T47D (cell line): ENCODE results near the gene CASZ1.
A peak's percentile ranks its signal among the peaks of the same experiment; 100 is the strongest.

Experiments
- DNase-seq, 2 experiments: peaks; one replicate each; pipeline versions ENCODE4 v3.0.0 to v3.0.0-alpha.2; 2011 to 2012; ENCODE audit warnings: low read depth in 1 of 2, low spot score in 1 of 2
- JUND ChIP-seq: IDR thresholded peaks from 2 replicates; pipeline ENCODE4 v1.6.1; 2012; ENCODE audit warnings: low read depth
- in situ Hi-C: cut with HindIII; loops from 2 replicates; pipeline ENCODE4 v1.10.0; 2016; ENCODE audit warnings: low sequenced_read_pairs, low pct_unique_long_range_greater_than_20kb

Gene CASZ1

DNA sequence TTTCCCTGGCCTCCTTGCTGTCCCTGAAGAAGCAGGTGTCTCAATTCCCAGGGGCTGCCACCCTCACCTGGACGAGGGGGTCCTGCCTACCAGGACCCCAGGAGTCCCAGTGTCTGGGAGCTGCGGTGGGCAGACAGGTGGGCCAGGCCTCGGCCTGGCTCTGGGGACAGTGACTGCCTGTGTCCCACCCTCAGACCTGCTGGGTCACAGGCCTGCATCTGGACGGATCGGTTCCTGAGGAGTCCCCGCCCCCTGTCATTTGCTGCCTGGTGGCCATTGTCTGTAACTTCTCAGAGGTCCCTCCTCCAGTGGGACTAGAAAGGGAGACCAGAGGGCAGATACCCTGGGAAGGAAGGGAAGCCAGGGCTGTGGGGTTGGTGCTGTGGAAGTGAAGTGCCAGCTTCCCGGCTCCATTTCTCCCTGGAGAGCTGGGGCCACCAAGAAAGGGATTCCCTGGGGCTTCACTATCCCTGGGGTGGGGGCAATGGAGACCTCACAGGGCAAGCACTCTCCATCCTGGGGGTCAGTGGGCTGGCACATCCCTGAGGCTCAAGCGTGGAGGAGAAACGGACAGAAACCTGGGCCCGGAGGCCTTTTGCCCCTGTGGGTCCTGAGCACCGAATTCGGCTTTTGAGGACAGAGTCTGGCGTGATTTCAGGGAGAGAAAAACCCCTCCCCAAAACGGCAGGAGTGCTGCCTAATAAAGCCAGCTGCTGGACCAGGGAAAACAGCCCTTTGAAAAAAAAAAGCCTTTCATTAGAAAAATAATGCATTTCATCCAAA lies 164.4 kb downstream of the CASZ1 start:
- TF ChIP-seq JUND, result no peak
- DNase-seq, result peak in 1 of 2 experiments; percentile 36
- in situ Hi-C loops, result no loop called here

GRCh38 chr1:10631121-10631810 lies 165.2 kb downstream of the CASZ1 start:
- in situ Hi-C loops, result no loop called here
- no peak for DNase-seq
- no peak for TF ChIP-seq JUND

DNA sequence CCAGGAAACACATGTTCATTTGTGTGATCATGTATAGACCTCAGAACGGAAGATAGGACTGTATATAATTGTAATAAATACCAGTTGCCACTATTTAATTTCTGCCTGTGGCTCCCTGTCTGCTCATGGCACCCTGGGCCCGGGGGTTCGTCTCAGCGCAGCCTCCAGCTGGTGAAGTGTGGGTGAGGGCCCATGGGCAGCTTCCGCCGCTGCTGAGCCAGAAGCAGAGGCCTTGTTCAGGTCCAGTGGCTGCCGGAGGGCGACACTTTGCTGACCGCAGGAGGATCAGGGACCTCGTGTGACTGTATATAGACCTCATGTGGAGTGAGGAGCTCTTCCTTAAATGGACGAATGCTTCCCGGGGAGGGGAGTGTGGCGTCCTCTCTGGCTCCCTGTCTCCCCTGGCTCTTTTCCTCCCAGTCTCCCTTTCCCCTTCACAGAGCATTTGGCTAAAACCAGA lies 165.8 kb downstream of the CASZ1 start:
- TF ChIP-seq JUND, result no peak
- in situ Hi-C loops, result no loop called here
- DNase-seq, result no peak

- TF ChIP-seq JUND, result no peak
- DNase-seq, result no peak
- in situ Hi-C loops, result no loop called here
These were observed 166.5 kb downstream of the CASZ1 start for GRCh38 chr1:10629816-10630571.

DNA sequence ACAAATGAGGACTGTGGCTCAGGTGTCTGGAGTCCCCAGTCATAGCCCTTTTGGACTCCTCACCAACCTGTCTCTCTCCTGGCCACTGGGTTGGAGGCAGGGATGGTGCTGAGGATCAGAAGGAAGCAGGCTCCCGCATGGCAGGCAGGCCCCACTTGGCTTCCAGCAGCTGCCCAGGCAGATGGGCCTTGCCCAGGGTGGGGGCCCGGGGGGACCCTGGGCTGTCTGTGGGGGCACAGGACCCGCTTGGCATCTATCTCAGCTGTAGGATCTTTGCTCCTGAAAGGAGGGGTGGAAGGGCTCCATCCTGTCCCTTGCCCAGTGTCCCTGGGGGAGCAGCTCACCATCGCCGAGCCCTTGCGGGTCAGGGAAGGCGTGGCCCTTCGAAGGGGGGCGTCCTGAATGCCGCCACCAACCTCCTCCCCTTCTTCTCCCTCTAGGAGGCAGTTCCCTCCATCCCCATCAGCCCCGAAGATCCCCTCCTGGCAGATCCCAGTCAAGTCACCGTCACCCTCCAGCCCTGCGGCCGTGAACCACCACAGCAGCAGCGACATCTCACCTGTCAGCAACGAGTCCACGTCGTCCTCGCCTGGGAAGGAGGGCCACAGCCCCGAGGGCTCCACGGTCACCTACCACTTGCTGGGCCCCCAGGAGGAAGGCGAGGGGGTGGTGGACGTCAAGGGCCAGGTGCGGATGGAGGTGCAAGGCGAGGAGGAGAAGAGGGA lies 167.2 kb downstream of the CASZ1 start:
- no peak for TF ChIP-seq JUND
- in situ Hi-C loops, result no loop called here
- no peak for DNase-seq

GRCh38 chr1:10628685-10629084 lies 167.8 kb downstream of the CASZ1 start:
- no peak for TF ChIP-seq JUND
- in situ Hi-C loops, result no loop called here

GRCh38 chr1:10626791-10627410 lies 169.5 kb downstream of the CASZ1 start:
- no peak for TF ChIP-seq JUND
- in situ Hi-C loops, result no loop called here
- DNase-seq, result no peak

More at GRCh38 chr1:10628685-10629084, 167.8 kb downstream of the CASZ1 start:
- DNase-seq, result no peak

DNA sequence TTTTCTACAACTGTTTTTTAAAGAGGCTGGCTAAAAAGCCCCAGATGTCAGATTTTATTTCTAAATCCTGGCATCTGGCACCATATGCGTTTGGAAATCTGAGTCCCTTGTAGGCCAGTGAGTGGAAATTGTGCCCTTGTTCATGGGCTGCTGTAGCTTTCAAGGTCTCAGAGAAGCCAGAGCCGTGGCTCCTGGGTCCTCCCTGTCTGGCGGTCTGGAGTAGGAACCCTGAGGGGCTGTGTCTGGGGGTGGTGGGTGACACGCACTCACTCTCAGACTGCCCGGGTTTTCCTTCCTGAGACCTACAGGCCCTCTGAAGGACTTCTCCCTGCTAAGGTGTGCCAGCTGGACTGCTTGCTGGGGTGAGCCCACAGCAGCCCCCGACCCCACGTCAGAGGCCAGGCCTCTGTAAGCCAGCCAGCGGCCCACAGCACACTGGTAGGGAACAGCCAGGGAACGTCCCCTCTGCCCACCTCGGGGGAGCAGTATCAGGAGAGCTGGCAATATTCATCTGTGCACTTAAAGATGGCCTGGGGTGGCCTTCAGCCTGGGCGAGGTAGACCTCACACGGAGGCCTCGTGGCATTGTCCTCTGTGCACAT lies 170.2 kb downstream of the CASZ1 start:
- in situ Hi-C loops, result no loop called here
- DNase-seq, result no peak

DNA sequence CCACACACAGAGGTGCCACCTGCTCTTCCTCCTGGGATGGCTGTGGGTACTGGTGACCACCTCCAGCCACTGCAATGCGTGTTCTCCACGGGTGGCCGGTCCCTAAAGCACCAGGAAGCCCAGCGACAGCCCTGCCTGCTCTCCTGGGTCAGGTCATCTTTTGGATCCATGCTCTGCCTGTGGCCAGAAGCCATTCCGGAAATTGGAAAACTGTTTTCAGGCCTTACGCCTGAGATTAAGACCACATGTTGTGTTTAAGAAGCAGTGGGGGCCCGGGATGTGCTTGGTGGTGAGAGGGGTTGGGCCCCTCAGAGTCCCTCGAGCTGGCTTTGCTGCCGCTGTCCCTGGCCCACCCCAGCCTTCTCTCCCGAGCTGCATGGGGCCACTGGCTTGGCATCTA lies 170.9 kb downstream of the CASZ1 start:
- DNase-seq, result no peak
- in situ Hi-C loops, result no loop called here
- TF ChIP-seq JUND, result no peak

More for the DNA sequence above, 170.2 kb downstream of the CASZ1 start:
- TF ChIP-seq JUND, result no peak

GRCh38 chr1:10625076-10625475 lies 171.4 kb downstream of the CASZ1 start:
- no peak for TF ChIP-seq JUND
- no peak for DNase-seq
- in situ Hi-C loops, result no loop called here

GRCh38 chr1:10624256-10625050 lies 172.0 kb downstream of the CASZ1 start:
- no peak for TF ChIP-seq JUND
- in situ Hi-C loops, result no loop called here
- DNase-seq, result no peak
